Heart left ventricle (tissue), 16 donors: ENCODE results near the gene SLC35A1. TPM values are rescaled to one million over a fixed set of nuclear protein-coding genes. Genes with fewer than 3 reads are reported as not detected.

Experiments used
- ATAC-seq, 4 donors: fragments of 200-7000 bp; cut with Tn5 transposase; one replicate each; pipeline ENCODE4 v1.9.1; 2020 to 2022; ENCODE audit warnings: moderate library complexity in 4 of 4, mild to moderate bottlenecking in 3 of 4, moderate number of reproducible peaks in 1 of 4
- DNase-seq, 5 donors: peaks; one replicate each; pipeline ENCODE4 v3.0.0-alpha.2; 2020
- H3K27ac ChIP-seq, 12 donors: fragments of 200-600 bp; sonication (generic) in 4 of 12; one replicate each; pipeline versions ENCODE4 v1.5.0 to v1.8.0; 2016 to 2022; ENCODE audit warnings: mild to moderate bottlenecking in 2 of 12
- H3K27me3 ChIP-seq, 9 donors: fragments of 200-600 bp; sonication (generic) in 2 of 9; one replicate each; pipeline versions ENCODE4 v1.5.1 to v1.8.0; 2016 to 2022; ENCODE audit warnings: mild to moderate bottlenecking in 3 of 9
- H3K36me3 ChIP-seq, 9 donors: fragments of 200-600 bp; sonication (generic) in 2 of 9; one replicate each; pipeline versions ENCODE4 v1.5.0 to v1.8.0; 2018 to 2022; ENCODE audit warnings: mild to moderate bottlenecking in 2 of 9
- H3K4me1 ChIP-seq, 12 donors: fragments of 200-600 bp; sonication (generic) in 4 of 12; one replicate each; pipeline versions ENCODE4 v1.5.0 to v1.8.0; 2016 to 2022; ENCODE audit warnings: mild to moderate bottlenecking in 3 of 12
- H3K4me3 ChIP-seq, 12 donors: fragments of 200-600 bp; sonication (generic) in 4 of 12; one replicate each; pipeline versions ENCODE4 v1.5.0 to v1.8.0; 2017 to 2022; ENCODE audit warnings: mild to moderate bottlenecking in 9 of 12, moderate library complexity in 4 of 12
- H3K9me3 ChIP-seq, 12 donors: fragments of 200-600 bp; sonication (generic) in 4 of 12; one replicate each; pipeline versions ENCODE4 v1.5.0 to v1.8.0; 2016 to 2022; ENCODE audit warnings: mild to moderate bottlenecking in 1 of 12
- CTCF ChIP-seq, 12 donors: fragments of 200-600 bp; sonication (generic) in 4 of 12; IDR thresholded peaks; one replicate each; pipeline versions ENCODE4 v1.5.0 to v1.8.0; 2018 to 2022; ENCODE audit warnings: antibody characterized with exemption in 12 of 12, mild to moderate bottlenecking in 5 of 12
- POLR2A ChIP-seq, 2 donors: fragments of 450-650 bp; IDR thresholded peaks; one replicate each; pipeline ENCODE4 v1.6.1; 2017; ENCODE audit warnings: antibody characterized with exemption in 2 of 2, mild to moderate bottlenecking in 2 of 2, moderate library complexity in 2 of 2
- WGBS, 4 donors: extraction: QIAGEN DNeasy Blood & Tissue Kit in 2 of 4; methylation state at CpG; one replicate each; pipeline versions ENCODE4 v1.1.5 to v1.1.7; 2013 to 2018; 5-methylcytosine and 5-hydroxymethylcytosine counted together
- intact Hi-C, 10 donors: fragments of 100-400 bp; cut with DNase I; formaldehyde crosslinking; loops; one replicate each; pipeline versions ENCODE4 v1.11.1 to v1.14.2; 2022
- polyA plus RNA-seq, 2 donors: library from polyadenylated mRNA; stranded (reverse); fragments of 200-250 nt; gene quantifications; one replicate each; pipeline ENCODE4 v1.2.3, GENCODE V29; 2013
- total RNA-seq, 9 donors: library from RNA; depleted of rRNA in 2 of 9; stranded (reverse); fragments of >200 nt in 2 of 9; fragmentation: NEBNext Ultra II Directional in 3 of 9; extraction: Animal tissue kit (Norgen Biotek cat#: 25700) in 3 of 9; gene quantifications; one replicate each; pipeline versions ENCODE4 v1.1.0 to v1.2.4, GENCODE V29; 2016 to 2023
- donor health status: ischemic (EF 13 %, LVEDD 7.1; RV severe dilation, severe dysfunction).
- donor health status: healthy with polysubstance abuse.
- donor health status: DM: no; HTN: yes; CAD: no.
- donor health status: DM: no; HTN: no; CAD: no.
- donor health status: ischemic (EF 25% LVEDD 6.9; RV normal size, moderate dysfunction).
- donor health status: ischemic (EF 25% LVEDD 5.7; RV mildly dilated, moderate dysfunction).
- donor health status: healthy.
- donor health status: DM: yes; HTN: yes; CAD: no.
- donor health status: ischemic (EF 35%, LVEDD 5.7; RV mildly dilated, moderate dysfunction).
- donor health status: nonischemic (EF 11% LVEDD 7.7; RV severe dilation, severe dysfunction).
- donor health status: DM: yes; HTN: yes; CAD: no.
- donor health status: PGD.
- donor health status: ischemic (EF 29% LVEDD 5.4; RV normal size, mild dysfunction).
- donor health status: nonischemic (EF 23%, LVEDD 6.1; RV moderate dilation, normal function).

The SLC35A1 gene
- total and polyA plus RNA-seq, 11 donors = 6.3 to 13.9 (median 9.8) TPM

DNA sequence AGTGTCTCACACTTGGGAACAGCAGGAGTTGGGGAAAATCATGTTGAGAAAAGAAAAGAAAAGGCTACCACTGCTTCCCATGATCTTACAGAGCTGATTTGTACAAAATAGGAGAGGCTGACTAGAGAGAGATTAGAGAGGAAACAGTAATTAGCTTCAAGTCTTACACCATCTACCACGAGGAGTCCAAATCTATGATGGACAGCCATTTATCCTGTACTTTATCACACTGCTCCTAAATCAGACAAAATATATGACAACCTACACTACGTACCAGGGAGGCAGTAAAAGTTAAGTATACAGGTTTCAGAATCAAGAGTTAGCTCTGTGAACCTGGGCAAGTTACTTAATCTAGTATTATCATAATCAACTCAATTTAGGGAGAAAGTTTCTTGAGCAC, 79.0 kb downstream of the SLC35A1 start:
- no peak for ATAC-seq
- Histone ChIP-seq H3K4me3 (no peak overlapping the region), H3K36me3 (peaks cover 0 to 91% (median 63%) of the 10 kb centered on the region in 9 donors), H3K9me3 (no peaks in the 10 kb centered on the region), H3K27ac (no peak overlapping the region), H3K4me1 (no peaks in the 10 kb centered on the region), H3K27me3 (no peaks in the 10 kb centered on the region)
- TF ChIP-seq POLR2A (IDR thresholded peaks at IDR 0.05) = no peak
- TF ChIP-seq CTCF (IDR thresholded peaks at IDR 0.05) = no peak
- intact Hi-C loops = no loop called here
- DNase-seq = no peak
- WGBS, 4 donors = 76 to 83% (median 80%) methylated on average over 2 of the region's 2 CpGs

GRCh38 chr6:87553159-87553765, 80.5 kb downstream of the SLC35A1 start:
- 94 to 96% (median 94%) methylated on average over 4 of the region's 4 CpGs for WGBS, 4 donors
- no peak for ATAC-seq
- no peak overlapping the region for H3K4me3 ChIP-seq
- H3K27me3 ChIP-seq = no peaks in the 10 kb centered on the region
- TF ChIP-seq CTCF (IDR thresholded peaks at IDR 0.05) = no peak
- no peak for TF ChIP-seq POLR2A (IDR thresholded peaks at IDR 0.05)
- intact Hi-C loops = no loop called here
- no peak for DNase-seq
- no peaks in the 10 kb centered on the region for H3K4me1 ChIP-seq
- H3K36me3 ChIP-seq = peaks cover 0 to 89% (median 51%) of the 10 kb centered on the region in 9 donors
- no peak overlapping the region for H3K27ac ChIP-seq
- H3K9me3 ChIP-seq = no peaks in the 10 kb centered on the region

- Histone ChIP-seq H3K27me3 (no peaks in the 10 kb centered on the region), H3K36me3 (peaks cover 0 to 93% (median 61%) of the 10 kb centered on the region in 9 donors), H3K4me1 (no peaks in the 10 kb centered on the region), H3K9me3 (no peaks in the 10 kb centered on the region), H3K27ac (no peak overlapping the region), H3K4me3 (no peak overlapping the region)
- ATAC-seq (no peak), DNase-seq (no peak)
- TF ChIP-seq CTCF (IDR thresholded peaks at IDR 0.05) (no peak), POLR2A (IDR thresholded peaks at IDR 0.05) (no peak)
- intact Hi-C loops = no loop called here
Observed at GRCh38 chr6:87555506-87555905, 82.7 kb downstream of the SLC35A1 start.

DNA sequence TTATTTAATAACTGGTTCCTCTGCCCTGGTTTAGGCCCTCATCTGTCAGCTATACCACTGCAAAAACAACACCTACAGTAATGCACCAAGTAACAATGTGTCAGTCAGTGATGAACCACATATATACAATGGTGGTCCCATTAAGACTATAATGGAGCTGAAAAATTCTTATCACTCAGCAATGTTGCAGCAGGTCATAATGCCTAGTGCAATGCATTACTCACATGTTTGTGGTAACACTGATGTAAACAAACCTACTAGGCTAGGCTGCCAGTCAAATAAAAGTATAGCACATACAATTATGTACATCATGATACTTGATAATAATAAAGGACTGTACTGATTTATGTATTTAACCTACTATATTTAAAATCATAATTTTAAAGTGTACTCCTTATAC, 85.7 kb downstream of the SLC35A1 start:
- Histone ChIP-seq H3K36me3 (peaks cover 0 to 94% (median 77%) of the 10 kb centered on the region in 9 donors), H3K27me3 (no peaks in the 10 kb centered on the region), H3K4me3 (no peak overlapping the region), H3K4me1 (no peaks in the 10 kb centered on the region), H3K27ac (no peak overlapping the region), H3K9me3 (no peaks in the 10 kb centered on the region)
- TF ChIP-seq POLR2A (IDR thresholded peaks at IDR 0.05) = no peak
- TF ChIP-seq CTCF (IDR thresholded peaks at IDR 0.05) = no peak
- no peak for DNase-seq
- ATAC-seq = no peak
- intact Hi-C loops = no loop called here
